NCI-H446 (cell line): ENCODE measurements around the gene CLCN2.

Source experiments
- DNase-seq, 2 experiments: peaks; one replicate each; lab custom pipeline; 2025; lab: John Stamatoyannopoulos, UW

Gene CLCN2

GRCh38 chr3:184296616-184297015 lies 64.8 kb downstream of the CLCN2 start:
- DNase-seq, result no peak
